A549 treated with Mapracorat at 1 μM for 4 hours (cell line): ENCODE data around the gene RPN1. TPM values are rescaled to one million over a fixed set of nuclear protein-coding genes. Genes with fewer than 3 reads are reported as not detected.

Experiments used
- total RNA-seq: library from RNA; stranded (reverse); fragments of 200-300 nt; extraction: Qiagen RNA extraction; gene quantifications from 5 replicates; pipeline ENCODE4 v1.2.3, GENCODE V29; 2022

Gene RPN1
- 153 to 173 TPM (median 163 TPM) in 5 replicates for total RNA-seq

GRCh38 chr3:128650096-128651050, at the start of gene RPN1:
RPN1 (minus strand) TSS chr3:128650818; CDS start chr3:128650800, 18 bp downstream.

Other genes starting within 250 kb of the RPN1 start
- not detected in 5 replicates for gene DNAJB8, start 183.9 kb downstream of the RPN1 start, total RNA-seq
- 3.7 to 5.5 TPM (median 4.5 TPM) in 5 replicates for gene GATA2, start 157.6 kb downstream of the RPN1 start, total RNA-seq
- 168 to 182 TPM (median 178 TPM) in 5 replicates for gene RAB7A, start 75.4 kb upstream of the RPN1 start, total RNA-seq
- 23.3 to 25.0 TPM (median 24.0 TPM) in 5 replicates for gene ACAD9, start 228.8 kb upstream of the RPN1 start, total RNA-seq